Measurements from ENCODE around the gene LY86.
A peak's percentile ranks its signal among the peaks of the same experiment; 100 is the strongest.
"Not testable (repeated sequence)": the region's sequence is repeated elsewhere in the genome, so short reads cannot be mapped to it uniquely, and the experiment has no call there.

The LY86 gene

DNA sequence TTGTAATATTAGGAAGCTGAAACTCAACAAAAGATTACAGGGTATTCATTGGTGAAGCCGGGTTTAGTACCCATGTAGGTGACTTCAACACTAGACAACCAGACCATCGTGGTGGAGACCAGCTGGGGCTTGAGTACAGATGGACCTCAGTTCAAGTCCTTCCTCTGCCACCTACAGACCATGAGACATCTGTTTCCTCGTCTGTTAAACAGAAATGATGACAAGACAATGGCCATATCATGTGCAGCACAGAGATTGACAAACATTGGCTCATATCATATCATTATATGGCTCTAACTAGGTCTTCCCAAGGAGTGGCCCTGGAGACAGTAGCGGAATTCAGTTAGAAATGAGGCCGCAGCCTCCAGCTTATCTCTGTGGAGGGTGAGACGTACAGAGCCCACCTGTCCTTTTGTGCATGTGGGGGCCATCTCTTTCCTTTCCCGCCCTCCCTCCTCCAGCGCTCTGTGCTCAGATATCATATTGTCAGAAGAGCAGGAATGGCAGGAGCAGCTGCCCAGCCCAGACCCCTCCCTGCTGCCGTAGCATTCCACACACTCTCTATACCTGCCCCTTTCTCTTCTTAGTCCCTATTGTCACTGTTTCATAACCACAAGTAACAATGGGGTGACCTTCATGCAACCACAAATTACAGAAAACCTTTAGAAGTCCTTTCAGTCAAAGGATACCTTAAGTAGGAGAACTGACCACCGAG, 75.1 kb downstream of the LY86 start:
- H3K4me1 ChIP-seq: no peaks in the 10 kb centered on the region
- DNase-seq: no peak
- no peaks in the 10 kb centered on the region for H3K9me3 ChIP-seq
- no peaks in the 10 kb centered on the region for H3K36me3 ChIP-seq
- no peak overlapping the region for H3K27ac ChIP-seq
- peaks cover 0 to 3% of the 10 kb centered on the region in 2 donors for H3K27me3 ChIP-seq
- H3K4me3 ChIP-seq: no peak overlapping the region
- intact Hi-C loops (cut with DNase I; ENCODE audit: low total_unique reads): no loop called here
- TF ChIP-seq, protein P1, sequence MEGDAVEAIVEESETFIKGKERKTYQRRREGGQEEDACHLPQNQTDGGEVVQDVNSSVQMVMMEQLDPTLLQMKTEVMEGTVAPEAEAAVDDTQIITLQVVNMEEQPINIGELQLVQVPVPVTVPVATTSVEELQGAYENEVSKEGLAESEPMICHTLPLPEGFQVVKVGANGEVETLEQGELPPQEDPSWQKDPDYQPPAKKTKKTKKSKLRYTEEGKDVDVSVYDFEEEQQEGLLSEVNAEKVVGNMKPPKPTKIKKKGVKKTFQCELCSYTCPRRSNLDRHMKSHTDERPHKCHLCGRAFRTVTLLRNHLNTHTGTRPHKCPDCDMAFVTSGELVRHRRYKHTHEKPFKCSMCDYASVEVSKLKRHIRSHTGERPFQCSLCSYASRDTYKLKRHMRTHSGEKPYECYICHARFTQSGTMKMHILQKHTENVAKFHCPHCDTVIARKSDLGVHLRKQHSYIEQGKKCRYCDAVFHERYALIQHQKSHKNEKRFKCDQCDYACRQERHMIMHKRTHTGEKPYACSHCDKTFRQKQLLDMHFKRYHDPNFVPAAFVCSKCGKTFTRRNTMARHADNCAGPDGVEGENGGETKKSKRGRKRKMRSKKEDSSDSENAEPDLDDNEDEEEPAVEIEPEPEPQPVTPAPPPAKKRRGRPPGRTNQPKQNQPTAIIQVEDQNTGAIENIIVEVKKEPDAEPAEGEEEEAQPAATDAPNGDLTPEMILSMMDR (IDR thresholded peaks at IDR 0.05): no peak

DNA sequence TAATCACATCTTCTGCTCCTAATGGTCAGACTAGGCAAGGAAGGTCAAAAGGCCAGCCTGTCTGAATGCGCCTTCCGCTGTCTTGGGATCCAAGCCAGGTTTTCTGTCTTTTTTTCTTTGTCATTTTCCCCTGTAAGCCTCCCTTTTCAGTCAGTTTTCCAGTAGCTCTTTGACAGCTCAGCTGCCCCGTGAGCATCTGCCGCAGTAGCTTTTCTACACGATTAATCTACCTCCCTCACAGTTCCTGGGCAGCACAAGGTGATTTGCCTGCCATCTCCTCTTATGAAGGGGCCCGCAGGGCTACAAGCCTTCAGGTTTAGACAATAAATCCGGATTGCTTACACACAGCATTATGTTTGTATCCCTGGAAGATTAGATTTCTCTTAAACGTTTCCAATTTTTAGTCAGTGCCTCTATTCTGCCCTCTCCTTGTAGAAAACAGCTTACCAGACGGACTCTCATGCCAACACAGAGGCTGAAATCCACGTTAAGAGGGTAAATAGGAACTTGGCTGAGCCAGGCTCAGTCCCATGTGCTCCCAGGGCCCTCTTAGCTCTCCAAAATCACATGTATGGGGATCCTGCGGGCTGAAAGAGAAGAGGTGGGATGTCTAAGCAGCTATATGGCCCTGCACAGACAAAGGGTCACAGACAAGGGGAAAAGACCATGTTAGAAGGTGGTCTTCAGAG, 77.2 kb downstream of the LY86 start:
- intact Hi-C loops (cut with DNase I; ENCODE audit: low total_unique reads): no loop called here
- Histone ChIP-seq H3K27ac (no peak overlapping the region), H3K4me3 (no peak overlapping the region)

DNA sequence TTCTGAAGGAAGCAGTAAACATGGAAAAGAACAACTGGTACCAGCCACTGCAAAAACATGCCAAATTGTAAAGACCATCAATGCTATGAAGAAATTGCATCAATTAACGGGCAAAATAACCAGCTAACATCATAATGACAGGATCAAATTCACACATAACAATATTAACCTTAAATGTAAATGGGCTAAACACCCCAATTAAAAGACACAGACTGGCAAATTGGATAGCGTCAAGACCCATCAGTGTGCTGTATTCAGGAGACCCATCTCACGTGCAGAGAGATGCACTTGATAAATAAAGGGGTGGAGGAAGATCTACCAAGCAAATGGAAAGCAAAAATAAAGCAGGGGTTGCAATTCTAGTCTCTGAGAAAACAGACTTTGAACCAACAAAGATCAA, 81.6 kb downstream of the LY86 start:
- H3K27me3 ChIP-seq; H3K4me3 ChIP-seq; H3K4me1 ChIP-seq; H3K9me3 ChIP-seq; H3K27ac ChIP-seq; DNase-seq; intact Hi-C loops (cut with DNase I; ENCODE audit: low total_unique reads); H3K36me3 ChIP-seq: not testable (repeated sequence)

More for the DNA sequence above, 77.2 kb downstream of the LY86 start:
- no peak for DNase-seq
- TF ChIP-seq, protein P1 (IDR thresholded peaks at IDR 0.05): no peak
- no peaks in the 10 kb centered on the region for H3K36me3 ChIP-seq
- no peaks in the 10 kb centered on the region for H3K9me3 ChIP-seq
- H3K27me3 ChIP-seq: peaks cover 0 to 3% of the 10 kb centered on the region in 2 donors
- no peaks in the 10 kb centered on the region for H3K4me1 ChIP-seq

DNA sequence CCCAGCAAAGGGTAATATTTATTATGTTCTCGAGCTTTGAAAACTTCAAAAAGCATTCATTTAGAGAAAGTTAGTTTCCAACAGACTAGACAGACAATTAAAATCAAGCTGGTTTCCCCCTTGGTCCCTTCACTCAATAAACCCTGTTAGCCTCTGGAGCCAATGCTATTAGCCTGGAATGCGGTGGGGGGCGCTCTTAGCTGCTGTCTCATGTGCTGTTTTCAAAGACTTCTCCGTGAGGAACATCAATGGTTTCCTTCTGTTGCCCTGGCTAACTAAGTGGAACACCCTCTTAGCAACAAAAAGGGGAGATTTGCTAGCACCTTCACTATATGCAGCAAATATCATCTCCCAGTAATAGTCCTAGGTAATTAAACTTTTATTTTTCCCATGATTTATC, 86.4 kb downstream of the LY86 start:
- Histone ChIP-seq H3K36me3 (no peaks in the 10 kb centered on the region), H3K9me3 (no peaks in the 10 kb centered on the region), H3K4me1 (no peaks in the 10 kb centered on the region), H3K27me3 (peaks cover 0 to 2% of the 10 kb centered on the region in 2 donors), H3K27ac (no peak overlapping the region), H3K4me3 (no peak overlapping the region)
- TF ChIP-seq, protein P1 (IDR thresholded peaks at IDR 0.05): no peak
- DNase-seq: no peak
- intact Hi-C loops (cut with DNase I; ENCODE audit: low total_unique reads): loop anchor here (5.0 kb wide), 1 partner anchor 562 kb away; no protein-coding TSS in a partner anchor

DNA sequence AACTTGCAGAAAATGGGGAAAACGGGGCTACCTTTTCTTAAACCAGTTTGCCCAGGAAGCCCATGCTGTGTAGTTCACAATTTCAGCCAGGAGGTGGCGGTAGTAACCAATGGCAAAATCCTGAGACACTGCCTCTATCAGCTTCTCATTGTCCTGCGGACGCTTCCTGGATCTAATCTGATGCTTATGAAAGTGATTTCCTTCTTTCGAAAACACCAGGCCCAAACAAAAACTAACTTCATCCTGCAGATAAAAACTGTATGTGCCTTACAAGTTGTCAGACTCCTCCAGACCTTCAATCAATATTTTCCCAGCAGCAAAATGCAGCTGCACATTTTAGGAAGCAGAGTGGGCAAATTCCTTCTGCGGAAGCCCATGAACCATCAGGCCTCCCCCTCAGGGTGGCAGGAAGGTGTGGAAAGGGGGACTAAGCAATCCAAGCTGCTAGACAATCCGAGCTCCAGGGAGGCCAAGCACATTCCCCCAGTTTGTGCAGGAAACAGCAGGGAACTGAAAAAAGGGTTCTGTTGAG, 88.5 kb downstream of the LY86 start:
- H3K27me3 ChIP-seq: peaks cover 0 to 2% of the 10 kb centered on the region in 2 donors
- TF ChIP-seq, protein P1 (IDR thresholded peaks at IDR 0.05): peak; percentile 87 to 93
- H3K9me3 ChIP-seq: no peaks in the 10 kb centered on the region
- no peak overlapping the region for H3K4me3 ChIP-seq
- H3K27ac ChIP-seq: no peak overlapping the region
- H3K36me3 ChIP-seq: no peaks in the 10 kb centered on the region
- no peaks in the 10 kb centered on the region for H3K4me1 ChIP-seq
- peak; percentile 82 to 83 for DNase-seq
- intact Hi-C loops (cut with DNase I; ENCODE audit: low total_unique reads): loop anchor here (5.0 kb wide), 1 partner anchor 560 kb away; no protein-coding TSS in a partner anchor

DNA sequence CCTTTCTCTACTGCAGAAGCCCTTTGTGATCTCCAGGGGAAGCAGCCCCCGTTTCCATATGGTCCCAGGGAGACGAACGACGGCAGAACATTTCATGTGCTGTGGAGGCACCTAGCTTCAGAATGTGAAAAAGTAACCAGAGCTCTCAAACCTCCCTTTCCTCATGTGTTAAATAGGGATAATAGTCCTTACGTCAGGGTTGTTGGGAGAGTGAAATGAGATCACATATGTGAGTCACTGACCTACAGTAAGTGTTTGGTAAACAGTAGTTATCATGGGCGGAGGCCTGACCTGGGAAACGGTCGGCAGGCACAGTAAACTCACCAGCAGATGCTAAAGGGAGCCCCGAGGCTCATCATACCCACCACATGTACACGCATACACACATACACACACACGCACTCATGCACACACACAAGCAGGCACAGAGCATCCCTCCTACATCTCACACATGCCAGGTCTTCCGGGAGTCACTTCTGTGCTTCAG, 89.7 kb downstream of the LY86 start:
- intact Hi-C loops (cut with DNase I; ENCODE audit: low total_unique reads): loop anchor here (5.0 kb wide), 1 partner anchor 559 kb away; no protein-coding TSS in a partner anchor

More for the DNA sequence above, 89.7 kb downstream of the LY86 start:
- DNase-seq: no peak
- Histone ChIP-seq H3K27ac (no peak overlapping the region), H3K4me3 (no peak overlapping the region), H3K27me3 (peaks cover 0 to 1% of the 10 kb centered on the region in 2 donors), H3K4me1 (no peaks in the 10 kb centered on the region), H3K36me3 (no peaks in the 10 kb centered on the region), H3K9me3 (no peaks in the 10 kb centered on the region)
- TF ChIP-seq, protein P1 (IDR thresholded peaks at IDR 0.05): no peak
